Measurements from ENCODE around the gene PSG11.
"Not testable (repeated sequence)": the region's sequence is repeated elsewhere in the genome, so short reads cannot be mapped to it uniquely, and the experiment has no call there.

PSG11 gene

GRCh38 chr19:42988206-42988605 is 38.1 kb downstream of the PSG11 start:
- DNase-seq = not testable (repeated sequence)

GRCh38 chr19:42985588-42985987 is 40.7 kb downstream of the PSG11 start:
- DNase-seq = no peak

- not testable (repeated sequence) for DNase-seq
These were observed 44.2 kb downstream of the PSG11 start for GRCh38 chr19:42982111-42982510.

GRCh38 chr19:42971451-42971850 is 54.8 kb downstream of the PSG11 start:
- DNase-seq = not testable (repeated sequence)

- DNase-seq = no peak
These were observed 61.1 kb downstream of the PSG11 start for GRCh38 chr19:42965176-42965575.

DNA sequence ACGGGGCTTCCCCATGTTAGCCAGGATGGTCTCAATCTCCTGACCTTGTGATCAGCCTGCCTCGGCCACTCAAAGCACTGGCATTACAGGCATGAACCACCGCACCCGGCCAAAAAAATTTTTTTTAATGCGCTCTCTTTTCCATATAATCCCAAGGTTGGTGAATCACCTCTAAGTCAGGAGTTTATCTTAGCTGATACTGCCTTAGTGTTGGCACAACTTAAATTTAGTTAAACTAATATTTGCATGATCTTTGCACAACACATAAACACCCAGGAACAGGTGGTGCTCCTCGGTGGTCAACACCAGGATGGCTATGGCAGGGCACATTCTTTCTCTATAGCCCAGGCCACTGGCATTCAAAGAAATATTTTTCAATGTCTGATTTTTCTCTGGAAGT is 65.2 kb downstream of the PSG11 start:
- no peak for DNase-seq
